RWPE2 (cell line): ENCODE results near the gene GALNT10.

Source experiments
- ATAC-seq: fragments of 200-7000 bp; cut with Tn5 transposase; 3 replicates; pipeline ENCODE4 v1.9.1; 2021; ENCODE audit warnings: low read depth
- DNase-seq: peaks from one replicate; pipeline ENCODE4 v3.0.0-alpha.2; 2020; ENCODE audit warnings: low spot score
- H3K27ac ChIP-seq: fragments of 450-650 bp; 2 replicates; pipeline ENCODE4 v1.5.1; 2017; ENCODE audit warnings: mild to moderate bottlenecking; ENCODE audit not compliant: poor library complexity, severe bottlenecking
- H3K27me3 ChIP-seq: fragments of 250-450 bp; sonication (Bioruptor Pico); 2 replicates; pipeline ENCODE4 v1.5.1; 2021; ENCODE audit warnings: mild to moderate bottlenecking, moderate library complexity; ENCODE audit not compliant: insufficient read depth, poor library complexity, severe bottlenecking
- H3K36me3 ChIP-seq: fragments of 250-450 bp; sonication (Bioruptor Pico); 2 replicates; pipeline ENCODE4 v1.5.1; 2020; ENCODE audit warnings: low read depth, mild to moderate bottlenecking, moderate library complexity
- H3K4me1 ChIP-seq: fragments of 250-450 bp; sonication (Bioruptor Pico); 2 replicates; pipeline ENCODE4 v1.5.1; 2021; ENCODE audit warnings: mild to moderate bottlenecking, moderate library complexity; ENCODE audit not compliant: insufficient read depth, poor library complexity, severe bottlenecking
- H3K4me3 ChIP-seq: fragments of 250-450 bp; sonication (Bioruptor Pico); 2 replicates; pipeline ENCODE4 v1.5.1; 2021; ENCODE audit warnings: mild to moderate bottlenecking, moderate library complexity; ENCODE audit not compliant: severe bottlenecking
- H3K9me3 ChIP-seq: fragments of 250-450 bp; sonication (Bioruptor Pico); 2 replicates; pipeline ENCODE4 v1.5.1; 2021; ENCODE audit warnings: mild to moderate bottlenecking, moderate library complexity; ENCODE audit not compliant: severe bottlenecking
- TF ChIP-seq, protein P1 (sequence below): fragments of 450-650 bp; IDR thresholded peaks from one replicate; pipeline ENCODE4 v1.5.1; 2017; ENCODE audit warnings: mild to moderate bottlenecking, moderate library complexity; ENCODE audit not compliant: poor library complexity, severe bottlenecking

The GALNT10 gene

DNA sequence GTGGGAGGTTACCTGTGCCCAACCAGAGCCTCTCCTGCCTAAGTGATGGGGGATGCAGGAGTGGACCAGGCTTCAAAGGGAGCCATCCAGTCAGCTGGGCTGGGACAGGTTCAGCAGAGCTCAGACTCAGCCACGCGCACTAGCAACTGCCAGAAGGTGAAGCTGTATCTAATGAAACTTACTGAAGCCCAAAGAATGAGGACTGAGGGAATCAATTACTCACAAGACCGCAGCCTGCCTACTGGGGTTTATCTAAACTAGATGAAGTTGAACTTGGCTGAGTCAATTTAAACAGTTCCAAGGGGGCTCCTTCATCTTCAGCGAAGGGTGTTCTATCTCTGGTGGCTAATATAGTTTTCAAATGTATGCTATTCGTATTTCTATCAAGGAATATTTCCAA is 276.1 kb downstream of the GALNT10 start:
- Histone ChIP-seq H3K36me3 (no peaks in the 10 kb centered on the region), H3K9me3 (no peaks in the 10 kb centered on the region), H3K4me1 (no peaks in the 10 kb centered on the region), H3K4me3 (no peak overlapping the region), H3K27me3 (peaks cover 18% of the 10 kb centered on the region), H3K27ac (no peak overlapping the region)
- DNase-seq (no peak), ATAC-seq (no peak)
- TF ChIP-seq, protein P1, sequence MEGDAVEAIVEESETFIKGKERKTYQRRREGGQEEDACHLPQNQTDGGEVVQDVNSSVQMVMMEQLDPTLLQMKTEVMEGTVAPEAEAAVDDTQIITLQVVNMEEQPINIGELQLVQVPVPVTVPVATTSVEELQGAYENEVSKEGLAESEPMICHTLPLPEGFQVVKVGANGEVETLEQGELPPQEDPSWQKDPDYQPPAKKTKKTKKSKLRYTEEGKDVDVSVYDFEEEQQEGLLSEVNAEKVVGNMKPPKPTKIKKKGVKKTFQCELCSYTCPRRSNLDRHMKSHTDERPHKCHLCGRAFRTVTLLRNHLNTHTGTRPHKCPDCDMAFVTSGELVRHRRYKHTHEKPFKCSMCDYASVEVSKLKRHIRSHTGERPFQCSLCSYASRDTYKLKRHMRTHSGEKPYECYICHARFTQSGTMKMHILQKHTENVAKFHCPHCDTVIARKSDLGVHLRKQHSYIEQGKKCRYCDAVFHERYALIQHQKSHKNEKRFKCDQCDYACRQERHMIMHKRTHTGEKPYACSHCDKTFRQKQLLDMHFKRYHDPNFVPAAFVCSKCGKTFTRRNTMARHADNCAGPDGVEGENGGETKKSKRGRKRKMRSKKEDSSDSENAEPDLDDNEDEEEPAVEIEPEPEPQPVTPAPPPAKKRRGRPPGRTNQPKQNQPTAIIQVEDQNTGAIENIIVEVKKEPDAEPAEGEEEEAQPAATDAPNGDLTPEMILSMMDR = no peak

DNA sequence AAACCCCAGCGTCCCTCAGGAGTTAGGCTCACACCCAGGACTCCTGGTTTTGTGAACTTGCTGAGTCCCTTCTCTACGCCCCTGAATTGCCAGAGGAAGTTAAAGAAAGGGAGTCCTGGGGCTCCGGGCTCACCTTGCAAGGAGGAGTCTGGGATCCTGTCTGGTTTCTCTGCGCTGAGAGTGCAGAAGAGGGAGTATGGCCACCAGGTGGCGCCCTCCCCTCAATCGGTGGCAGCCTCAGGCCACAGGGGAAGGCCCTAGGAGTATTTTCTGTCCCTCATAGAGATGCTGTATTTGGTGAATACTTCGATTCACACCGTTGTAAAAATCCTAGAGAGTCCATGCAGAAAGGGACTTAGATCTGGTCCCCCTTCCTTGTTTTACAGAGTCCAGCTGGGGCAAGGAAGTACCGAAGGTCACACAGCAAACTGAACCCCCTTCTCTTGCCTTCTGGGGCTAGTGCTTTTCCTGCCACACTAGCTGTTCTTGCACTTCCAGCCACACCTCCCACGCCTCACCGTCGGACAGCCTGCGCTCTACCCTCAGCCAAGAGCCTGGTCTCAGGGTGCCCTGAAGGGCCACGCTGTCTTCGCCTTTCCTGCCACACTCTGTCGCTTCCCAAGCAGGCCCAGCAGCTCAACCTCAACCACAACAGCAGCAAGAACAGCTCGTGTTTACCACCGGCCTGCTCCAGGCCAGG is 277.3 kb downstream of the GALNT10 start:
- Histone ChIP-seq H3K27me3 (peaks cover 29% of the 10 kb centered on the region), H3K27ac (no peak overlapping the region), H3K4me1 (no peaks in the 10 kb centered on the region), H3K36me3 (no peaks in the 10 kb centered on the region), H3K4me3 (no peak overlapping the region), H3K9me3 (no peaks in the 10 kb centered on the region)
- ATAC-seq (peak; percentile 88), DNase-seq (no peak)
- TF ChIP-seq, protein P1 = peak; percentile 98

DNA sequence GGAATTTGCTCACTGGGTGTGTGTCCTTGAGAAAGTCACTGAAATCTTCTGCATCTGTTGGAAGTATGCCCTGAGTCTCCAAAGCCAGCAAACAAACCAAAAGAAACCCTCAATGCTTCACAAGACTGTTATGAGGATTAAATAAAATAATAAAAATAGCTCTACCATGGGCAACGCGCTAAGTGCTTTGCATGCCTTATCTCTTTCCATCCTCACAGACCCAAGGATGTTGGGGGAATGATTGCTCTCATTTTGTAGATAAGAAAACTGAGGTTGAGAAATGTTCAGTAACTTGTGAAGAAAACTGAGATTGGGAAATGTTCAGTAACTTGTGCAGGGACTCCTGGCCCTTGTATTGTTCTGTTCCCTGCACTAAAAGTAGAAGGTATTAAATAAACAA is 279.6 kb downstream of the GALNT10 start:
- Histone ChIP-seq H3K27me3 (peaks cover 53% of the 10 kb centered on the region), H3K9me3 (no peaks in the 10 kb centered on the region), H3K27ac (no peak overlapping the region), H3K4me3 (no peak overlapping the region), H3K4me1 (no peaks in the 10 kb centered on the region), H3K36me3 (no peaks in the 10 kb centered on the region)
- ATAC-seq (no peak), DNase-seq (no peak)
- TF ChIP-seq, protein P1 = no peak
